Measurements from ENCODE around the gene IRF7. TPM values are rescaled to one million over a fixed set of nuclear protein-coding genes. Genes with fewer than 3 reads are reported as not detected.

The IRF7 gene
- total and polyA plus RNA-seq, 2 of the 4 experiments (the other 2 are of a cell fraction), result 1.6 to 4.5 TPM

GRCh38 chr11:665062-665703, 49.4 kb upstream of the IRF7 start:
- Histone ChIP-seq H2BK15ac (ENCODE audit: low read depth, low read length) (no peak overlapping the region), H3K56ac (ENCODE audit: extremely low read depth, insufficient read depth, low read length) (no peak overlapping the region), H3K9ac (ENCODE audit: low read depth, low read length) (no peak overlapping the region), H2AK5ac (ENCODE audit: low read depth, low read length) (no peak overlapping the region), H2BK20ac (ENCODE audit: low read depth, low read length) (no peak overlapping the region), H3K36me3 (ENCODE audit: control insufficient read depth, insufficient read depth, low read length) (peaks cover 22% of the 10 kb centered on the region), H3K27ac (ENCODE audit: insufficient read depth, low read length) (peak overlapping the region; percentile 20; the same call in 1 of the 2 replicates), H4K8ac (ENCODE audit: low read depth in 2 of 2, low read length in 2 of 2) (no peak overlapping the region), H4K91ac (ENCODE audit: insufficient read depth, low read depth, low read length) (no peak overlapping the region), H3K79me1 (ENCODE audit: low read depth in 1 of 2, low read length in 2 of 2) (peaks cover 13 to 23% of the 10 kb centered on the region in 2 experiments; a peak in 3 of 4 replicates), H3K9me1 (ENCODE audit: insufficient read depth, low read length) (no peaks in the 10 kb centered on the region), H4K20me1 (ENCODE audit: insufficient read depth, low read length) (peaks cover 8% of the 10 kb centered on the region), H3K27me3 (ENCODE audit: control insufficient read depth, insufficient read depth, low read length) (no peaks in the 10 kb centered on the region), H3K4ac (ENCODE audit: low read depth, low read length) (no peak overlapping the region), H3K18ac (ENCODE audit: low read depth, low read length) (no peak overlapping the region), H3K4me2 (ENCODE audit: low read depth, low read length) (no peak overlapping the region), H2BK5ac (ENCODE audit: low read depth, low read length, poor library complexity, severe bottlenecking) (no peak overlapping the region), H3K14ac (replicated peaks; ENCODE audit: low read depth, low read length) (no peak overlapping the region; the same call in 1 of the 2 replicates), H2AK9ac (replicated peaks; ENCODE audit: low read depth, low read length, poor library complexity) (no peak overlapping the region), H3K23ac (ENCODE audit: low read depth, low read length) (no peak overlapping the region; the same call in 1 of the 2 replicates), H3K4me1 (ENCODE audit: control insufficient read depth, insufficient read depth, low read length) (peaks cover 5% of the 10 kb centered on the region; the same call in 1 of the 2 replicates), H3K9me3 (ENCODE audit: control insufficient read depth, insufficient read depth, low read length) (no peaks in the 10 kb centered on the region), H2BK120ac (ENCODE audit: low read depth, low read length) (no peak overlapping the region), H4K5ac (ENCODE audit: low read depth, low read length) (no peak overlapping the region), H2AFZ (replicated peaks; ENCODE audit: low read length, poor library complexity) (no peak overlapping the region), H3K4me3 (ENCODE audit: insufficient read depth, low read depth, low read length) (no peak overlapping the region)
- TF ChIP-seq NFE2L2 (IDR thresholded peaks at IDR 0.05; ENCODE audit: low read depth, low read length), result no peak
- TF ChIP-seq CEBPB (IDR thresholded peaks at IDR 0.05; ENCODE audit: low read depth, low read length), result no peak
- TF ChIP-seq MXI1 (IDR thresholded peaks at IDR 0.05; ENCODE audit: borderline replicate concordance, low read depth, low read length), result no peak
- no peak for TF ChIP-seq CHD1 (IDR thresholded peaks at IDR 0.05; ENCODE audit: low read depth, low read length)
- no peak for TF ChIP-seq MAFK (IDR thresholded peaks at IDR 0.05; ENCODE audit: low read depth, low read length)
- TF ChIP-seq ELK1 (IDR thresholded peaks at IDR 0.05; ENCODE audit: borderline replicate concordance, low read depth, low read length), result no peak
- no peak for TF ChIP-seq RFX5 (IDR thresholded peaks at IDR 0.05; ENCODE audit: low read depth, low read length)
- TF ChIP-seq FOS (IDR thresholded peaks at IDR 0.05; ENCODE audit: low read depth, low read length), result no peak
- TF ChIP-seq MAZ (IDR thresholded peaks at IDR 0.05; ENCODE audit: borderline replicate concordance, low read depth, low read length), result no peak
- TF ChIP-seq, protein P1, sequence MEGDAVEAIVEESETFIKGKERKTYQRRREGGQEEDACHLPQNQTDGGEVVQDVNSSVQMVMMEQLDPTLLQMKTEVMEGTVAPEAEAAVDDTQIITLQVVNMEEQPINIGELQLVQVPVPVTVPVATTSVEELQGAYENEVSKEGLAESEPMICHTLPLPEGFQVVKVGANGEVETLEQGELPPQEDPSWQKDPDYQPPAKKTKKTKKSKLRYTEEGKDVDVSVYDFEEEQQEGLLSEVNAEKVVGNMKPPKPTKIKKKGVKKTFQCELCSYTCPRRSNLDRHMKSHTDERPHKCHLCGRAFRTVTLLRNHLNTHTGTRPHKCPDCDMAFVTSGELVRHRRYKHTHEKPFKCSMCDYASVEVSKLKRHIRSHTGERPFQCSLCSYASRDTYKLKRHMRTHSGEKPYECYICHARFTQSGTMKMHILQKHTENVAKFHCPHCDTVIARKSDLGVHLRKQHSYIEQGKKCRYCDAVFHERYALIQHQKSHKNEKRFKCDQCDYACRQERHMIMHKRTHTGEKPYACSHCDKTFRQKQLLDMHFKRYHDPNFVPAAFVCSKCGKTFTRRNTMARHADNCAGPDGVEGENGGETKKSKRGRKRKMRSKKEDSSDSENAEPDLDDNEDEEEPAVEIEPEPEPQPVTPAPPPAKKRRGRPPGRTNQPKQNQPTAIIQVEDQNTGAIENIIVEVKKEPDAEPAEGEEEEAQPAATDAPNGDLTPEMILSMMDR (conservative IDR thresholded peaks at IDR 0.05; ENCODE audit: low read depth, low read length), result no peak
- intact Hi-C loops (cut with micrococcal nuclease) (no loop called here), dilution Hi-C loops (cut with HindIII; ENCODE audit: low sequenced_read_pairs, unreplicated experiment) (no loop called here), in situ Hi-C loops (cut with MboI; ENCODE audit: low sequenced_read_pairs) (no loop called here)
- 100% methylated on average over 1 of the region's 15 CpGs; no CpG with 5 or more reads in 1 of the 2 experiments for WGBS, 2 experiments (ENCODE audit: extremely low coverage in 2 of 2, insufficient read length in 1 of 2)
- ATAC-seq (ENCODE audit: low read depth), result no peak
- no TSS peak for BruUV-seq (replicated peaks)
- CTCF ChIA-PET, result no interaction called here
- DNase-seq, result no peak
- POLR2A ChIA-PET (ENCODE audit: unreplicated experiment), result no interaction called here
